ENCODE measurements around the gene DPYD.

DPYD gene

GRCh38 chr1:97680894-97681293, 239.9 kb downstream of the DPYD start:
- DNase-seq, result no peak

GRCh38 chr1:97680470-97680869, 240.4 kb downstream of the DPYD start:
- DNase-seq, result no peak

- DNase-seq, result no peak
Observed at GRCh38 chr1:97677702-97678101, 243.1 kb downstream of the DPYD start.

GRCh38 chr1:97674517-97674916, 246.3 kb downstream of the DPYD start:
- no peak for DNase-seq

- no peak for DNase-seq
Observed at GRCh38 chr1:97668945-97669344, 251.9 kb downstream of the DPYD start.

- DNase-seq, result no peak
Observed at GRCh38 chr1:97660431-97661105, 260.3 kb downstream of the DPYD start.

GRCh38 chr1:97654876-97655585, 265.8 kb downstream of the DPYD start:
- no peak for DNase-seq

GRCh38 chr1:97651250-97651649, 269.6 kb downstream of the DPYD start:
- no peak for DNase-seq

GRCh38 chr1:97649591-97649990, 271.2 kb downstream of the DPYD start:
- DNase-seq, result no peak

- DNase-seq, result no peak
Observed at GRCh38 chr1:97647776-97648175, 273.1 kb downstream of the DPYD start.

- DNase-seq, result no peak
Observed at GRCh38 chr1:97646071-97646470, 274.8 kb downstream of the DPYD start.

- DNase-seq, result no peak
Observed at GRCh38 chr1:97640677-97641076, 280.2 kb downstream of the DPYD start.

GRCh38 chr1:97636941-97637340, 283.9 kb downstream of the DPYD start:
- DNase-seq, result no peak

GRCh38 chr1:97634758-97635157, 286.1 kb downstream of the DPYD start:
- DNase-seq, result no peak

- no peak for DNase-seq
Observed at GRCh38 chr1:97632776-97633175, 288.1 kb downstream of the DPYD start.

- DNase-seq, result no peak
Observed at GRCh38 chr1:97632075-97632474, 288.8 kb downstream of the DPYD start.

GRCh38 chr1:97630948-97631347, 289.9 kb downstream of the DPYD start:
- DNase-seq, result no peak

GRCh38 chr1:97630281-97630680, 290.6 kb downstream of the DPYD start:
- no peak for DNase-seq

- no peak for DNase-seq
Observed at GRCh38 chr1:97623220-97623619, 297.6 kb downstream of the DPYD start.

- DNase-seq, result no peak
Observed at GRCh38 chr1:97621955-97622354, 298.9 kb downstream of the DPYD start.

- no peak for DNase-seq
Observed at GRCh38 chr1:97619706-97620105, 301.1 kb downstream of the DPYD start.

GRCh38 chr1:97610748-97611147, 310.1 kb downstream of the DPYD start:
- DNase-seq, result no peak

- DNase-seq, result no peak
Observed at GRCh38 chr1:97610102-97610501, 310.7 kb downstream of the DPYD start.

GRCh38 chr1:97608272-97608671, 312.6 kb downstream of the DPYD start:
- no peak for DNase-seq

- no peak for DNase-seq
Observed at GRCh38 chr1:97603776-97604175, 317.1 kb downstream of the DPYD start.

All from GOT3 (cell line).